Loucy (cell line): Measurements from ENCODE around the gene RAB30.

Experiments used
- CTCF ChIP-seq: fragments of 200-600 bp; sonication (generic); conservative IDR thresholded peaks from 2 replicates; pipeline ENCODE4 v1.5.1; 2014; ENCODE audit warnings: mild to moderate bottlenecking, antibody characterized with exemption, low read length
- EZH2phosphoT487 ChIP-seq: fragments of 200-600 bp; IDR thresholded peaks from 2 replicates; pipeline ENCODE4 v1.6.1; 2018; ENCODE audit warnings: antibody characterized with exemption, mild to moderate bottlenecking, moderate library complexity, borderline replicate concordance

GRCh38 chr11:83027794-83028193 lies 43.9 kb downstream of the RAB30 start:
- TF ChIP-seq CTCF (no peak), EZH2phosphoT487 (no peak)
